SK-N-SH (cell line): Measurements from ENCODE around the gene PDF. TPM values are rescaled to one million over a fixed set of nuclear protein-coding genes. Genes with fewer than 3 reads are reported as not detected.

Source experiments
- CTCF ChIA-PET: fragments of 300-600, 350-600 bp; formaldehyde crosslinking; extraction: SDS; loops from one replicate; lab custom pipeline; 2021; lab: Yijun Ruan, JAX
- POLR2A ChIA-PET: fragments of 350-600 bp; sonication (Branson Sonifier 250); formaldehyde crosslinking; extraction: SDS; loops from one replicate; lab custom pipeline; 2020; ENCODE audit warnings: antibody characterized with exemption, inconsistent platforms; lab: Yijun Ruan, JAX
- DNase-seq: peaks from one replicate; pipeline ENCODE4 v3.0.0; 2012
- H2AFZ ChIP-seq: fragments of 200-600 bp; sonication (generic); 2 replicates; pipeline ENCODE4 v1.8.1; 2016; ENCODE audit warnings: antibody characterized with exemption, mild to moderate bottlenecking, low read depth
- H3F3A ChIP-seq: fragments of 200-600 bp; sonication (generic); replicated peaks from 2 replicates; pipeline ENCODE3; 2016; ENCODE audit warnings: antibody characterized with exemption, mild to moderate bottlenecking; ENCODE audit not compliant: insufficient read depth
- H3K27ac ChIP-seq, 2 experiments: fragments of 200-500 bp in 1 of 2; fragments of 200-600 bp in 1 of 2; sonication (Bioruptor generic) in 1 of 2; sonication (generic), shearing (Covaris generic) in 1 of 2; 2 replicates each; pipeline versions ENCODE4 v1.5.1 to v1.6.1; 2014 to 2016; ENCODE audit warnings: low read depth in 2 of 2, inconsistent platforms in 1 of 2, low read length in 1 of 2, mild to moderate bottlenecking in 1 of 2, mixed read lengths in 1 of 2
- H3K27me3 ChIP-seq: fragments of 200-600 bp; sonication (generic), shearing (Covaris generic); 2 replicates; pipeline ENCODE4 v1.6.1; 2016; ENCODE audit warnings: mixed run types; ENCODE audit not compliant: insufficient read depth
- H3K36me3 ChIP-seq, 2 experiments: fragments of 200-500 bp in 1 of 2; fragments of 200-600 bp in 1 of 2; sonication (Bioruptor generic) in 1 of 2; sonication (generic) in 1 of 2; replicated peaks in 1 of 2; 2 replicates each; pipeline versions ENCODE3 to v1.5.1; 2014 to 2016; ENCODE audit warnings: low read length in 1 of 2, mild to moderate bottlenecking in 1 of 2; ENCODE audit not compliant: insufficient read depth in 2 of 2, control insufficient read depth in 1 of 2
- H3K4me1 ChIP-seq, 2 experiments: fragments of 200-500 bp in 1 of 2; fragments of 200-600 bp in 1 of 2; sonication (Bioruptor generic) in 1 of 2; sonication (generic), shearing (Covaris generic) in 1 of 2; 2 replicates each; pipeline versions ENCODE4 v1.5.1 to v1.6.1; 2014 to 2016; ENCODE audit warnings: low read depth in 1 of 2, low read length in 1 of 2, mixed run types in 1 of 2; ENCODE audit not compliant: insufficient read depth in 2 of 2, control insufficient read depth in 1 of 2
- H3K4me2 ChIP-seq: fragments of 200-600 bp; sonication (generic), shearing (Covaris generic); 2 replicates; pipeline ENCODE4 v1.6.1; 2017; ENCODE audit warnings: mixed run types
- H3K4me3 ChIP-seq, 2 experiments: fragments of 200-500 bp in 1 of 2; fragments of 200-600 bp in 1 of 2; sonication (Bioruptor generic) in 1 of 2; sonication (generic), shearing (Covaris generic) in 1 of 2; 2 replicates each; pipeline versions ENCODE4 v1.5.1 to v1.8.1; 2014 to 2016; ENCODE audit warnings: low read depth in 2 of 2, inconsistent platforms in 1 of 2, low read length in 1 of 2, mild to moderate bottlenecking in 1 of 2, mixed read lengths in 1 of 2, moderate library complexity in 1 of 2
- H3K79me2 ChIP-seq: fragments of 200-600 bp; sonication (generic); 2 replicates; pipeline ENCODE4 v1.8.1; 2017; ENCODE audit warnings: mild to moderate bottlenecking; ENCODE audit not compliant: insufficient read depth
- H3K9ac ChIP-seq: fragments of 200-600 bp; sonication (generic); 2 replicates; pipeline ENCODE4 v1.6.1; 2017; ENCODE audit warnings: mixed run types
- H3K9me2 ChIP-seq: fragments of 200-600 bp; sonication (generic); 2 replicates; pipeline ENCODE4 v1.6.1; 2017; ENCODE audit warnings: mixed run types
- H3K9me3 ChIP-seq: fragments of 200-600 bp; sonication (generic); 2 replicates; pipeline ENCODE4 v1.6.1; 2017; ENCODE audit warnings: mixed run types, mild to moderate bottlenecking, moderate library complexity
- H4K20me1 ChIP-seq: fragments of 200-600 bp; sonication (generic); 2 replicates; pipeline ENCODE4 v1.6.1; 2017; ENCODE audit warnings: mild to moderate bottlenecking, mixed run types; ENCODE audit not compliant: insufficient read depth
- CHD2 ChIP-seq: fragments of 150-350 bp; IDR thresholded peaks from 2 replicates; pipeline ENCODE4 v1.6.1; 2018; ENCODE audit warnings: low read length; ENCODE audit not compliant: partially characterized antibody
- ELF1 ChIP-seq: IDR thresholded peaks from 2 replicates; pipeline ENCODE4 v1.4.0; 2012
- EP300 ChIP-seq, 2 experiments: IDR thresholded peaks; 2 replicates each; pipeline versions ENCODE4 v1.4.0 to v1.6.1; 2012; ENCODE audit warnings: borderline replicate concordance in 1 of 2, low read depth in 1 of 2, low read length in 1 of 2
- FOSL2 ChIP-seq: IDR thresholded peaks from 2 replicates; pipeline ENCODE4 v1.4.0; 2012; ENCODE audit warnings: low read depth, mild to moderate bottlenecking, moderate library complexity, borderline replicate concordance
- FOXM1 ChIP-seq: IDR thresholded peaks from 2 replicates; pipeline ENCODE4 v1.4.0; 2012; ENCODE audit warnings: low read depth, mild to moderate bottlenecking
- GABPA ChIP-seq: IDR thresholded peaks from 2 replicates; pipeline ENCODE4 v1.4.0; 2012; ENCODE audit warnings: low read depth, mild to moderate bottlenecking
- GATA2 ChIP-seq: sonication (generic); formaldehyde crosslinking; IDR thresholded peaks from 2 replicates; pipeline ENCODE4 v1.5.0; 2020; ENCODE audit warnings: mild to moderate bottlenecking, missing genetic modification reagents
- MEF2A ChIP-seq: IDR thresholded peaks from 2 replicates; pipeline ENCODE4 v1.4.0; 2012; ENCODE audit warnings: low read depth, borderline replicate concordance
- MXI1 ChIP-seq: IDR thresholded peaks from 2 replicates; pipeline ENCODE4 v1.6.1; 2012; ENCODE audit warnings: mild to moderate bottlenecking, low read depth, low read length, improper control_type of control experiment
- POLR2AphosphoS5 ChIP-seq: IDR thresholded peaks from 2 replicates; pipeline ENCODE4 v1.6.1; 2012; ENCODE audit warnings: low read depth, low read length
- RCOR1 ChIP-seq: fragments of 150-350 bp; IDR thresholded peaks from 2 replicates; pipeline ENCODE4 v1.6.1; 2017; ENCODE audit warnings: antibody characterized with exemption, low read length
- RFX5 ChIP-seq: IDR thresholded peaks from 2 replicates; pipeline ENCODE4 v1.6.1; 2012; ENCODE audit warnings: mild to moderate bottlenecking, improper control_type of control experiment, low read length
- RXRA ChIP-seq: IDR thresholded peaks from 2 replicates; pipeline ENCODE4 v1.4.0; 2012; ENCODE audit warnings: low read depth, mild to moderate bottlenecking, borderline replicate concordance
- SMC3 ChIP-seq: IDR thresholded peaks from 2 replicates; pipeline ENCODE4 v1.6.1; 2012; ENCODE audit warnings: low read depth, low read length, improper control_type of control experiment
- TEAD4 ChIP-seq: IDR thresholded peaks from 2 replicates; pipeline ENCODE4 v1.4.0; 2012; ENCODE audit warnings: mild to moderate bottlenecking, borderline replicate concordance; ENCODE audit not compliant: insufficient read depth
- YY1 ChIP-seq: IDR thresholded peaks from 2 replicates; pipeline ENCODE4 v1.4.0; 2012; ENCODE audit warnings: low read depth, mild to moderate bottlenecking
- WGBS: methylation state at CpG from one replicate; pipeline ENCODE4 v1.1.6; 2017; ENCODE audit warnings: low lambda C conversion rate; 5-methylcytosine and 5-hydroxymethylcytosine counted together
- polyA plus RNA-seq, 3 experiments: library from polyadenylated mRNA; depleted of rRNA; stranded (reverse); fragments of >200 nt; gene quantifications; 2 replicates each; pipeline ENCODE4 v1.2.3, GENCODE V29; 2012
- TF ChIP-seq, protein P1 (sequence below): IDR thresholded peaks from 2 replicates; pipeline ENCODE4 v1.6.1; 2012; ENCODE audit warnings: mild to moderate bottlenecking, low read depth, low read length, moderate library complexity
- TF ChIP-seq, protein P2 (sequence below): IDR thresholded peaks from 2 replicates; pipeline ENCODE4 v1.4.0; 2012; ENCODE audit warnings: low read depth, borderline replicate concordance
- TF ChIP-seq, protein P3 (sequence below): fragments of 150-350 bp; IDR thresholded peaks from 2 replicates; pipeline ENCODE4 v1.6.1; 2017; ENCODE audit warnings: antibody characterized with exemption, low read length, low read depth, borderline replicate concordance
- TF ChIP-seq, protein P4 (sequence below): IDR thresholded peaks from 2 replicates; pipeline ENCODE4; 2012
- TF ChIP-seq, protein P5 (sequence below): fragments of 150-350 bp; IDR thresholded peaks from 2 replicates; pipeline ENCODE4 v1.6.1; 2016; ENCODE audit warnings: mild to moderate bottlenecking, low read depth, low read length
- TF ChIP-seq, protein P6 (sequence below): IDR thresholded peaks from 2 replicates; pipeline ENCODE4 v1.4.0; 2012; ENCODE audit warnings: low read depth

Gene PDF
- polyA plus RNA-seq, 1 of the 3 experiments (the other 2 are of a cell fraction) = 22.0 TPM

DNA sequence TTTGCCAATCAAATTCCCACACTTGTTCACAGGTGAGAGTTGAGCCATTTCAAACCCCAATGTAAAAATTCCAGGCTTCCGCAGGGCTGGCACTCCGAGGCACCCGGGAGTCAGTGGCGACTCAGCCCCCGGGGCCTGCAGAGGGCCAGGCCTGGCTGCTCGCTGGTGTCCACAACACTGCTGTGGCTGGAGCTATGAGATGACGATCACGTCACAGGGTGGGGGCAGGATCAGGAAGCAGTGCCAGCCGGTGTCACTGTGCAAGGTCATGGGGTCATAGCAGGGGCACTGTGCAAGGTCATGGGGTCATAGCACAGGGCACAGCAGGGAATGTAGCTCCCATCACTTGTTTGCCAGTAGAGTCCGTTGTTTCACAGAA, 11.5 kb downstream of the PDF start (continued):
- TF ChIP-seq, protein P1, sequence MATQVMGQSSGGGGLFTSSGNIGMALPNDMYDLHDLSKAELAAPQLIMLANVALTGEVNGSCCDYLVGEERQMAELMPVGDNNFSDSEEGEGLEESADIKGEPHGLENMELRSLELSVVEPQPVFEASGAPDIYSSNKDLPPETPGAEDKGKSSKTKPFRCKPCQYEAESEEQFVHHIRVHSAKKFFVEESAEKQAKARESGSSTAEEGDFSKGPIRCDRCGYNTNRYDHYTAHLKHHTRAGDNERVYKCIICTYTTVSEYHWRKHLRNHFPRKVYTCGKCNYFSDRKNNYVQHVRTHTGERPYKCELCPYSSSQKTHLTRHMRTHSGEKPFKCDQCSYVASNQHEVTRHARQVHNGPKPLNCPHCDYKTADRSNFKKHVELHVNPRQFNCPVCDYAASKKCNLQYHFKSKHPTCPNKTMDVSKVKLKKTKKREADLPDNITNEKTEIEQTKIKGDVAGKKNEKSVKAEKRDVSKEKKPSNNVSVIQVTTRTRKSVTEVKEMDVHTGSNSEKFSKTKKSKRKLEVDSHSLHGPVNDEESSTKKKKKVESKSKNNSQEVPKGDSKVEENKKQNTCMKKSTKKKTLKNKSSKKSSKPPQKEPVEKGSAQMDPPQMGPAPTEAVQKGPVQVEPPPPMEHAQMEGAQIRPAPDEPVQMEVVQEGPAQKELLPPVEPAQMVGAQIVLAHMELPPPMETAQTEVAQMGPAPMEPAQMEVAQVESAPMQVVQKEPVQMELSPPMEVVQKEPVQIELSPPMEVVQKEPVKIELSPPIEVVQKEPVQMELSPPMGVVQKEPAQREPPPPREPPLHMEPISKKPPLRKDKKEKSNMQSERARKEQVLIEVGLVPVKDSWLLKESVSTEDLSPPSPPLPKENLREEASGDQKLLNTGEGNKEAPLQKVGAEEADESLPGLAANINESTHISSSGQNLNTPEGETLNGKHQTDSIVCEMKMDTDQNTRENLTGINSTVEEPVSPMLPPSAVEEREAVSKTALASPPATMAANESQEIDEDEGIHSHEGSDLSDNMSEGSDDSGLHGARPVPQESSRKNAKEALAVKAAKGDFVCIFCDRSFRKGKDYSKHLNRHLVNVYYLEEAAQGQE = no peak
- TF ChIP-seq POLR2AphosphoS5 (no peak), FOXM1 (no peak), GABPA (no peak)

DNA sequence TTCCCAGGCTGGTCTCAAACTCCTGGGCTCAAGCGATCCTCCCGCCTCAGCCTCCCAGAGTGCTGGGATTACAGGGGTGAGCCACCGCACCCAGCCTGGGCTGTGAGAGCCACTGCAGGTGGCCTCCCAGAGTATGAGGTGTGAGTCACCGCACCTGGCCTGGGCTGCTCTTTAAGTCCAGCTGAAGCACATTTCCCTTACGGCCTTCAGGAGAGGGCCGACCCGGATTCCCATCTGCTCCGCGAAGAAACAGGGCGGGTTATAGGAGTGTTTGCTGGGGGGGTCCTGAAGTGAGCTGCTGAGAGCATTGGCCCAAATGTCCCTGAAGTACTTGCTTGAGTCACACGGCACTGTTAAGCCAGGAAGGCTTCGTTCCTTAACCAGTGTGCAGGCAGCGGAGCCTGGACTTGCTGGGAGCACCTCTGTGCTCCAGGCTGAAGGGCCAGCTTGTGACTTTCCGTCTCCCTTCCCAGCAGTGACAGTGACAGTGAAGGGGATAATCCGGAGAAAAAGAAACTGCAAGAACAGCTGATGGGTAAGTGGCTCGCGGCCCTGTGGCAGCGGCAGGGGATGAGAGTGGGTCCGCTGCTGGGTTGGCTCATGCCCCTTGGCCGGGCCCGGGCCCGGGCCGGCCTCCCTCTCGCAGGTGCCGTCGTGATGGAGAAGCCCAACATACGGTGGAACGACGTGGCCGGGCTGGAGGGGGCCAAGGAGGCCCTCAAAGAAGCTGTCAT, 12.0 kb downstream of the PDF start:
- peaks cover 3% of the 10 kb centered on the region for H3F3A ChIP-seq
- H3K9ac ChIP-seq = no peak overlapping the region
- no peak overlapping the region for H3K4me2 ChIP-seq
- no peak overlapping the region for H3K27ac ChIP-seq
- peaks cover 25% of the 10 kb centered on the region for H4K20me1 ChIP-seq
- TF ChIP-seq FOXM1 = no peak
- TF ChIP-seq GATA2 (CRISPR knock-in tag) = no peak
- no peak for TF ChIP-seq MEF2A
- no peak for TF ChIP-seq YY1
- no peak for TF ChIP-seq TEAD4
- TF ChIP-seq EP300 (IDR thresholded peaks at IDR 0.05; ENCODE audit: borderline replicate concordance in 1 of 2, low read depth in 1 of 2, low read length in 1 of 2) = no peak
- TF ChIP-seq, protein P2, sequence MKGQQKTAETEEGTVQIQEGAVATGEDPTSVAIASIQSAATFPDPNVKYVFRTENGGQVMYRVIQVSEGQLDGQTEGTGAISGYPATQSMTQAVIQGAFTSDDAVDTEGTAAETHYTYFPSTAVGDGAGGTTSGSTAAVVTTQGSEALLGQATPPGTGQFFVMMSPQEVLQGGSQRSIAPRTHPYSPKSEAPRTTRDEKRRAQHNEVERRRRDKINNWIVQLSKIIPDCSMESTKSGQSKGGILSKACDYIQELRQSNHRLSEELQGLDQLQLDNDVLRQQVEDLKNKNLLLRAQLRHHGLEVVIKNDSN = no peak
- TF ChIP-seq MXI1 = no peak
- no peak for TF ChIP-seq SMC3
- TF ChIP-seq RCOR1 = no peak
- TF ChIP-seq, protein P3, sequence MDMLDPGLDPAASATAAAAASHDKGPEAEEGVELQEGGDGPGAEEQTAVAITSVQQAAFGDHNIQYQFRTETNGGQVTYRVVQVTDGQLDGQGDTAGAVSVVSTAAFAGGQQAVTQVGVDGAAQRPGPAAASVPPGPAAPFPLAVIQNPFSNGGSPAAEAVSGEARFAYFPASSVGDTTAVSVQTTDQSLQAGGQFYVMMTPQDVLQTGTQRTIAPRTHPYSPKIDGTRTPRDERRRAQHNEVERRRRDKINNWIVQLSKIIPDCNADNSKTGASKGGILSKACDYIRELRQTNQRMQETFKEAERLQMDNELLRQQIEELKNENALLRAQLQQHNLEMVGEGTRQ = no peak
- TF ChIP-seq, protein P4, sequence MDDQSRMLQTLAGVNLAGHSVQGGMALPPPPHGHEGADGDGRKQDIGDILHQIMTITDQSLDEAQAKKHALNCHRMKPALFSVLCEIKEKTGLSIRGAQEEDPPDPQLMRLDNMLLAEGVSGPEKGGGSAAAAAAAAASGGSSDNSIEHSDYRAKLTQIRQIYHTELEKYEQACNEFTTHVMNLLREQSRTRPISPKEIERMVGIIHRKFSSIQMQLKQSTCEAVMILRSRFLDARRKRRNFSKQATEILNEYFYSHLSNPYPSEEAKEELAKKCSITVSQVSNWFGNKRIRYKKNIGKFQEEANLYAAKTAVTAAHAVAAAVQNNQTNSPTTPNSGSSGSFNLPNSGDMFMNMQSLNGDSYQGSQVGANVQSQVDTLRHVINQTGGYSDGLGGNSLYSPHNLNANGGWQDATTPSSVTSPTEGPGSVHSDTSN = no peak
- no peak for TF ChIP-seq FOSL2
- no peak for TF ChIP-seq ELF1
- no peak for TF ChIP-seq RXRA
- TF ChIP-seq, protein P5, sequence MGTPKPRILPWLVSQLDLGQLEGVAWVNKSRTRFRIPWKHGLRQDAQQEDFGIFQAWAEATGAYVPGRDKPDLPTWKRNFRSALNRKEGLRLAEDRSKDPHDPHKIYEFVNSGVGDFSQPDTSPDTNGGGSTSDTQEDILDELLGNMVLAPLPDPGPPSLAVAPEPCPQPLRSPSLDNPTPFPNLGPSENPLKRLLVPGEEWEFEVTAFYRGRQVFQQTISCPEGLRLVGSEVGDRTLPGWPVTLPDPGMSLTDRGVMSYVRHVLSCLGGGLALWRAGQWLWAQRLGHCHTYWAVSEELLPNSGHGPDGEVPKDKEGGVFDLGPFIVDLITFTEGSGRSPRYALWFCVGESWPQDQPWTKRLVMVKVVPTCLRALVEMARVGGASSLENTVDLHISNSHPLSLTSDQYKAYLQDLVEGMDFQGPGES = no peak
- TF ChIP-seq, protein P6, sequence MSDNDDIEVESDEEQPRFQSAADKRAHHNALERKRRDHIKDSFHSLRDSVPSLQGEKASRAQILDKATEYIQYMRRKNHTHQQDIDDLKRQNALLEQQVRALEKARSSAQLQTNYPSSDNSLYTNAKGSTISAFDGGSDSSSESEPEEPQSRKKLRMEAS = no peak
- TF ChIP-seq RFX5 = no peak
- no peak for TF ChIP-seq CHD2
- no peak for DNase-seq
- WGBS = 93% methylated on average over 24 of the region's 30 CpGs
- ChIA-PET POLR2A (interaction anchor here (0.7 to 1.3 kb wide), 2 partner anchors 8 to 11 kb away, joined by 3 to 5 read pairs; no protein-coding TSS in a partner anchor), CTCF (interaction anchor here (0.9 to 1.6 kb wide), 2 partner anchors 21 to 168 kb away, joined by 3 to 4 read pairs; partner anchors contain the start of gene COG8)
- H3K9me2 ChIP-seq = no peaks in the 10 kb centered on the region
- H3K36me3 ChIP-seq = peaks cover 48 to 82% of the 10 kb centered on the region in 2 experiments
- H3K27me3 ChIP-seq = no peaks in the 10 kb centered on the region
- H3K79me2 ChIP-seq = peaks cover 57% of the 10 kb centered on the region
- H3K4me1 ChIP-seq = no peaks in the 10 kb centered on the region
- no peak overlapping the region for H2AFZ ChIP-seq
- H3K9me3 ChIP-seq = no peaks in the 10 kb centered on the region
- H3K4me3 ChIP-seq = no peak overlapping the region
